Neural crest cell (in vitro differentiated cells): ENCODE measurements around the gene C19orf25. TPM values are rescaled to one million over a fixed set of nuclear protein-coding genes. Genes with fewer than 3 reads are reported as not detected.

ENCODE experiments used
- DNase-seq: peaks from one replicate; pipeline ENCODE4 v3.0.0; 2021; ENCODE audit warnings: low read depth, mixed read lengths, low spot score
- H3K27ac Mint-ChIP-seq: one replicate; pipeline ENCODE4 v1.8.0; 2021; ENCODE audit warnings: mild to moderate bottlenecking, mixed read lengths; ENCODE audit not compliant: unreplicated experiment
- H3K27me3 Mint-ChIP-seq: 2 replicates; pipeline ENCODE4 v1.8.0; 2021; ENCODE audit warnings: low read depth, mild to moderate bottlenecking, mixed read lengths
- H3K36me3 Mint-ChIP-seq: 2 replicates; pipeline ENCODE4 v1.8.0; 2021; ENCODE audit warnings: low read depth, mild to moderate bottlenecking, mixed read lengths
- H3K4me1 Mint-ChIP-seq: 2 replicates; pipeline ENCODE4 v1.8.0; 2021; ENCODE audit warnings: mixed read lengths
- H3K4me3 Mint-ChIP-seq: one replicate; pipeline ENCODE4 v1.8.0; 2021; ENCODE audit warnings: mild to moderate bottlenecking, mixed read lengths
- H3K9me3 Mint-ChIP-seq: 2 replicates; pipeline ENCODE4 v1.8.0; 2021; ENCODE audit warnings: mixed read lengths
- total RNA-seq: library from RNA; stranded (reverse); gene quantifications from 2 replicates; pipeline ENCODE4 v1.2.1, GENCODE V29; 2021
- TF ChIP-seq, protein P1 (sequence below): fragments of 200-600 bp; sonication (generic); conservative IDR thresholded peaks from 2 replicates; pipeline ENCODE4 v1.5.0; 2021; ENCODE audit warnings: antibody characterized with exemption, mild to moderate bottlenecking

The C19orf25 gene
- total RNA-seq, 1 donor from 2014 or later, result 41.5 TPM

DNA sequence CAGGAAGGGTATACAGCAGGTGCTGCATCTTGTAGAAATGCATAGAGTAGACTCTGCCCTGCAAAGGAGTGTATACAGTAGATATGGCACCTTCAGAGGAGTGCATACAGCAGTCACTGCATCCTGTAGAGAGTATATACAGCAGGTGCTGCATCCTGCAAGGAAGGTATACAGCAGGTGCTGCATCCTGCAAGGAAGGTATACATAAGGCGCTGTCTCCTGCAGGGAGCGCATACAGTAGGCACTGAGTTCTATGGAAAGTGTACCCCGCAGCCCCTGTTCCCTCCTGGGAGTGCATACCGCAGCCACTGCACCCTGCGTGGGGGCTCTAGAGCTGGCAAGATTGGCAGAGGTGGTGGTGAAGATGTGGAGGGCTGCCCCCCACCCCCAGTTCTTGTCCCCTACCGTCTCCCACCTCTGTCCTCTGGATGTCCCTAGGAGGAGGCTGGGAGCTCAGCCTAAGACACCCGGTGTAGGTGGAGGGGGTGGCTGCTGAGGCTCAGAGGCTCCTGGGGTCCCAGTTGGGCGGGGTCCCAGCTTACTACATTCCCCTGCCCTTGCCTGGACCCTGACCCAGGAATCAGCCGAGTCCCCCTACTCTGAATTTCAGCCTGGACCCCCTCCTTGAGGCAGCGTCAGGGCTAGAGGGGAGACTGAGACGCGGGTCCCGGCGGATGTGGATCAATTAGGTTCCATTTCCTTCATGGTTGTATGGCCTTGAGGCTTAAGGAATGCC is 36.1 kb upstream of the C19orf25 start:
- Mint-ChIP-seq H3K4me3 (no peak overlapping the region), H3K27me3 (peaks cover 64% of the 10 kb centered on the region), H3K4me1 (no peaks in the 10 kb centered on the region), H3K27ac (no peak overlapping the region), H3K9me3 (no peaks in the 10 kb centered on the region), H3K36me3 (no peaks in the 10 kb centered on the region)
- TF ChIP-seq, protein P1, sequence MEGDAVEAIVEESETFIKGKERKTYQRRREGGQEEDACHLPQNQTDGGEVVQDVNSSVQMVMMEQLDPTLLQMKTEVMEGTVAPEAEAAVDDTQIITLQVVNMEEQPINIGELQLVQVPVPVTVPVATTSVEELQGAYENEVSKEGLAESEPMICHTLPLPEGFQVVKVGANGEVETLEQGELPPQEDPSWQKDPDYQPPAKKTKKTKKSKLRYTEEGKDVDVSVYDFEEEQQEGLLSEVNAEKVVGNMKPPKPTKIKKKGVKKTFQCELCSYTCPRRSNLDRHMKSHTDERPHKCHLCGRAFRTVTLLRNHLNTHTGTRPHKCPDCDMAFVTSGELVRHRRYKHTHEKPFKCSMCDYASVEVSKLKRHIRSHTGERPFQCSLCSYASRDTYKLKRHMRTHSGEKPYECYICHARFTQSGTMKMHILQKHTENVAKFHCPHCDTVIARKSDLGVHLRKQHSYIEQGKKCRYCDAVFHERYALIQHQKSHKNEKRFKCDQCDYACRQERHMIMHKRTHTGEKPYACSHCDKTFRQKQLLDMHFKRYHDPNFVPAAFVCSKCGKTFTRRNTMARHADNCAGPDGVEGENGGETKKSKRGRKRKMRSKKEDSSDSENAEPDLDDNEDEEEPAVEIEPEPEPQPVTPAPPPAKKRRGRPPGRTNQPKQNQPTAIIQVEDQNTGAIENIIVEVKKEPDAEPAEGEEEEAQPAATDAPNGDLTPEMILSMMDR, result no peak
- DNase-seq, result no peak

DNA sequence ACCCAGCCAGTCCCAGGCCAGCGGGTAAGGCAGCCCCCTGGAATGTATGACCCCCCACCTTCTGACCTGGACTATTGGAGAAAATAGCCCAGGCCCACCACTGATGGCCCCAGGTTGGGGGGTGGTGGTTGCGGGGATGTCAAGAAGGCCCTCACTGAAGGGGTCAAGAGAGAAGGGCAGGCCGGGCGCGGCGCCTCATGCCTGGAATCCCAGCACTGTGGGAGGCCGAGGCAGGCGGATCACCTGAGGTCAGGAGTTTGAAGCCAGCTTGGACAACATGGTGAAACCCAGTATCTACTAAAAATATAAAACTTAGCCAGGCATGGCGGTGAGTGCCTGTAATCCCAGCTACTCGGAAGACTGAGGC is 35.3 kb upstream of the C19orf25 start:
- no peak for DNase-seq
- Mint-ChIP-seq H3K4me3 (no peak overlapping the region), H3K36me3 (no peaks in the 10 kb centered on the region), H3K27ac (no peak overlapping the region), H3K9me3 (no peaks in the 10 kb centered on the region), H3K27me3 (peaks cover 72% of the 10 kb centered on the region), H3K4me1 (peaks cover 5% of the 10 kb centered on the region)
- TF ChIP-seq, protein P1, result no peak

DNA sequence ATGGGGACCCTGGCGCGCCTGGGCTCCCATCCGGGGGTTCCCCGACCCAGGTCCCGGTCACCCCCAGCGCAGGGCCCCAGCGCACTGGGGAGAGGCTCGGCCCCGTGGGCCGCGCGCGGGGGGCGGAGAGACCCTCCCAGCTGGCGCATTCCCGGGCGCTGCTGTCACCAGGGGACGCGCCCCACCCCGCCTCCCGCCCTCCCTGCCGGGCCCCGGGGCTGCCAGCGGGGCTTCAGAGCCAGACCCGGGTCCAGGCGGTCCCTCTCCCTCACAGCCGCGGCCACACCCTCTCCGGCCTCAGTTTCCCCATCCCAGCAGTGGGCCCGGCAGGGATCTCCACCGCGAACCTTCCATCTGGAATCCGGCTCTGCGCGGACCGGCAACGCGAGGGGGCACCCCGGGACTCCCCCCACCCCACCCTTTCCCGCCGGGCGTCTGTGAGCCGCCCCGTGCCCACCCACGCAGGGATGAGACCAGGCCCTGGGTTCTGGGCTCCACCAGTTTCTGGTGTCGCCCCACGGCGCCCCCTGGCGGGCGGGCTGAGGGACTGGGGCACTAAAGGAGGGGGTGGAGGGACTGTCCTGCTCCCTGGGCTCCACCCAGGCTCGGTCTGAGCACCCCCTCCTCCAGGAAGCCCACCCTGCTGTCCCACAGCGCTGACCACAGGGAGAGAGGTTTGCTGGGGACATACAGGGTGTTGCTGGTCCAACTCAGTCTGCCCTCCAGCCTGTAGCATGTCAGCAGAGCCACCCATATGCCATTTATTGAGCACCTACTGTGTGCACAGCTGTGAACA is 34.7 kb upstream of the C19orf25 start:
- Mint-ChIP-seq H3K27me3 (peaks cover 74% of the 10 kb centered on the region), H3K9me3 (no peaks in the 10 kb centered on the region), H3K4me3 (no peak overlapping the region), H3K4me1 (peaks cover 5% of the 10 kb centered on the region), H3K27ac (no peak overlapping the region), H3K36me3 (no peaks in the 10 kb centered on the region)
- no peak for DNase-seq
- TF ChIP-seq, protein P1, result peak; percentile 72

DNA sequence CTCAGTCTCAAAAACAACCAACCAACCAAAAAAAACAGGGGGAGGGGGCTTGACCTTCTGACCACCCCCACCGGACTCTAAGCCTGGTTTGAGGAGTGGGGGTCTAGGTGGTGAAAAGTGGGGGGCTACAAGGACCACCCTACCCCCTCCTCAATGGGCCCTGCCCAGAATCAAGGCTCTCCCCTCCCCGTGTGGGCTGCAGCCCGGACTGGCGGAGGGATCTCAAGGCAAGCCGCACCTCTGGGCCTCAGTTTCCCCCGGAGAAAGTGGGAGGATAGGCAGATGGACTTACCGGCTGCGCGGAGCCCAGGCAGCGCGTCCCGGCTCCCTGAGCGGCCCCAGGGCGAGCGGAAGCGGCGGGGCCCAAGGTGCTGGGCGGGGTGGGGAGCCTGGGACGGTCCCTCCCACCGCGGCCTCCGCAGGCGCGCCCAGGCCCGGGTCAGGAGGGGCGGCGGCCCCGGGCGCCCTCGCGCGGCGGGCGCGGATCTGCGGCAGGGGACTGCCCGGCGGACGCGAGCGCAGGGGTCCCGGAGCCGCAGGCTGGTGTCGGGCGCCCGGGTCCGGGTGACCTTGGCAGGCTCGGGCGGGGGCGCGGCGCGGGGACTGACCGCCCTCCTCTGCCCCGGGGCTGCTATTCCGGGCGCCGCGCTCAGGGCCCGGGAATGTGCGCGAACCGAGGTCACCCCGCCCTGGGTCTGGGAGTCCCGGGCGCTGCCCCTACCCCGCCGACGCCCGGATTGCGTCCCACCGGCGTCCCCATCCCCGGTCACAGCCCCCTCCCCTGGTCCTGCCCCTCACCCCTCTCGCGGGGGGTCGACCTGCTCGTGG is 33.9 kb upstream of the C19orf25 start, which contains the start of gene ADAMTSL5:
Gene ADAMTSL5 (minus strand): TSS at position 349 of the 828 bp plus-strand sequence. CDS start 2,076 bp downstream, outside the sequence.
- H3K9me3 Mint-ChIP-seq, result no peaks in the 10 kb centered on the region
- peaks cover 5% of the 10 kb centered on the region for H3K4me1 Mint-ChIP-seq
- no peak within 1 kb of the TSS for H3K27ac Mint-ChIP-seq
- H3K27me3 Mint-ChIP-seq, result peaks cover 69% of the 10 kb centered on the region
- peak within 1 kb of the TSS; percentile 6 for H3K4me3 Mint-ChIP-seq
- DNase-seq, result no peak
- no peaks in the 10 kb centered on the region for H3K36me3 Mint-ChIP-seq
- TF ChIP-seq, protein P1, result peak; percentile 16
